K562 (cell line): ENCODE data around the gene NEDD9.

Experiments used
- DPF2 ChIP-seq: fragments of 450-650 bp; IDR thresholded peaks from 2 replicates; pipeline ENCODE4 v1.6.1; 2016
- ESRRA ChIP-seq: fragments of 450-650 bp; IDR thresholded peaks from 2 replicates; pipeline ENCODE4 v1.6.1; 2014; ENCODE audit warnings: low read depth, mild to moderate bottlenecking, moderate library complexity, borderline replicate concordance
- FOXJ3 ChIP-seq: sonication (generic); formaldehyde crosslinking; IDR thresholded peaks from 2 replicates; pipeline ENCODE4 v1.4.0; 2020; ENCODE audit warnings: mild to moderate bottlenecking, missing genetic modification reagents
- MXI1 ChIP-seq: IDR thresholded peaks from 2 replicates; pipeline ENCODE4 v1.6.1; 2011; ENCODE audit warnings: low read depth, mild to moderate bottlenecking, improper control_type of control experiment, low read length
- RBM22 ChIP-seq: fragments of 200-400 bp; formaldehyde crosslinking; IDR thresholded peaks from 2 replicates; pipeline ENCODE4 v1.6.1; 2018; ENCODE audit warnings: low read length, low read depth; ENCODE audit not compliant: poor library complexity, severe bottlenecking
- RCOR1 ChIP-seq, 2 experiments: IDR thresholded peaks; 2 replicates each; pipeline ENCODE4 v1.6.1; 2012; ENCODE audit warnings: low read depth in 2 of 2, low read length in 2 of 2, borderline replicate concordance in 1 of 2, improper control_type of control experiment in 1 of 2
- TF ChIP-seq, protein P1 (sequence below): IDR thresholded peaks from 2 replicates; pipeline ENCODE4 v1.6.1; 2016; ENCODE audit warnings: missing genetic modification characterization, missing compliant biosample characterization
- TF ChIP-seq, protein P2 (sequence below): fragments of 200-800 bp; sonication (Bioruptor generic); IDR thresholded peaks from 2 replicates; pipeline ENCODE4 v1.6.1; 2016; ENCODE audit warnings: missing genetic modification characterization, missing compliant biosample characterization
- TF ChIP-seq, protein P3 (sequence below), 3 experiments: IDR thresholded peaks in 2 of 3; conservative IDR thresholded peaks in 1 of 3; 2 replicates each; pipeline ENCODE4 v1.5.1; 2011 to 2012; ENCODE audit warnings: low read length in 3 of 3, mild to moderate bottlenecking in 3 of 3, control low read depth in 2 of 3, improper control_type of control experiment in 1 of 3, inconsistent platforms in 1 of 3, low read depth in 1 of 3, mixed read lengths in 1 of 3, moderate library complexity in 1 of 3; ENCODE audit not compliant: insufficient read depth in 2 of 3

DNA sequence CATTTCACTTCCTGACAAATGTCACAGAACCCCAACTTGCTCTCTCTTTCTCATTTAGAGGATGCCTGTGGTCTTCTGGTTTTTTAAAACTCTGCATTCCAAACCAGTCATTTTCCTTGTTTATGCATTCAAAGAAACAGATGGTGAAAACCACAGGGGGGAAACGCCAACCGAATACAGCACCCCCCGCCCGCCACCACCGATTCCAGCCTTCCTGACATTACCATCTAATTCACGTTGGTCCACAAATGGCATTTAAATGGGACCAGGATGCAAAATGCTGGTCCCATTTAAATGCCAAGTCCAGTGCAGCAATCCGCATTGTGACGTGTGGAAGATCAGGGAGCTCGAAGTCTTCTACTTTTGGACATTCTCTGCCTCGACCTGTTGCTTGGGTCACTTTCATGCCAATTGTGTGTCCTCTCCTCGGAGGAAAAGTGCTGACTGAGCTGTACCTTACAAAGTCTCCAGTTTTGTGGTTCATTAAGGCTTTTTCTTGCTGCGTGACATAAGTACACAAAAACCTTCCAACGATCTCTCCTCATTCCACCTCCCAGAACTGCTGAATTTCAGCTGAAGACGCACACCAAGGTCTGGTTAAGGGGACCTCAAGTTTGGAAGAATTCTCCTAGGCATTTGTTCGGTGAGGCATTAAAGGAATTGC is 35.8 kb downstream of the NEDD9 start:
- no peak for TF ChIP-seq MXI1
- TF ChIP-seq DPF2, result no peak
- TF ChIP-seq ESRRA, result no peak
- TF ChIP-seq, protein P1, sequence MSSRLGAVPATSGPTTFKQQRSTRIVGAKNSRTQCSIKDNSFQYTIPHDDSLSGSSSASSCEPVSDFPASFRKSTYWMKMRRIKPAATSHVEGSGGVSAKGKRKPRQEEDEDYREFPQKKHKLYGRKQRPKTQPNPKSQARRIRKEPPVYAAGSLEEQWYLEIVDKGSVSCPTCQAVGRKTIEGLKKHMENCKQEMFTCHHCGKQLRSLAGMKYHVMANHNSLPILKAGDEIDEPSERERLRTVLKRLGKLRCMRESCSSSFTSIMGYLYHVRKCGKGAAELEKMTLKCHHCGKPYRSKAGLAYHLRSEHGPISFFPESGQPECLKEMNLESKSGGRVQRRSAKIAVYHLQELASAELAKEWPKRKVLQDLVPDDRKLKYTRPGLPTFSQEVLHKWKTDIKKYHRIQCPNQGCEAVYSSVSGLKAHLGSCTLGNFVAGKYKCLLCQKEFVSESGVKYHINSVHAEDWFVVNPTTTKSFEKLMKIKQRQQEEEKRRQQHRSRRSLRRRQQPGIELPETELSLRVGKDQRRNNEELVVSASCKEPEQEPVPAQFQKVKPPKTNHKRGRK (tag), result no peak
- no peak for TF ChIP-seq RCOR1 (IDR thresholded peaks at IDR 0.05; ENCODE audit: borderline replicate concordance in 1 of 2, low read depth in 2 of 2, low read length in 2 of 2)
- no peak for TF ChIP-seq FOXJ3 (CRISPR knock-in tag)
- TF ChIP-seq RBM22, result no peak
- TF ChIP-seq, protein P2, sequence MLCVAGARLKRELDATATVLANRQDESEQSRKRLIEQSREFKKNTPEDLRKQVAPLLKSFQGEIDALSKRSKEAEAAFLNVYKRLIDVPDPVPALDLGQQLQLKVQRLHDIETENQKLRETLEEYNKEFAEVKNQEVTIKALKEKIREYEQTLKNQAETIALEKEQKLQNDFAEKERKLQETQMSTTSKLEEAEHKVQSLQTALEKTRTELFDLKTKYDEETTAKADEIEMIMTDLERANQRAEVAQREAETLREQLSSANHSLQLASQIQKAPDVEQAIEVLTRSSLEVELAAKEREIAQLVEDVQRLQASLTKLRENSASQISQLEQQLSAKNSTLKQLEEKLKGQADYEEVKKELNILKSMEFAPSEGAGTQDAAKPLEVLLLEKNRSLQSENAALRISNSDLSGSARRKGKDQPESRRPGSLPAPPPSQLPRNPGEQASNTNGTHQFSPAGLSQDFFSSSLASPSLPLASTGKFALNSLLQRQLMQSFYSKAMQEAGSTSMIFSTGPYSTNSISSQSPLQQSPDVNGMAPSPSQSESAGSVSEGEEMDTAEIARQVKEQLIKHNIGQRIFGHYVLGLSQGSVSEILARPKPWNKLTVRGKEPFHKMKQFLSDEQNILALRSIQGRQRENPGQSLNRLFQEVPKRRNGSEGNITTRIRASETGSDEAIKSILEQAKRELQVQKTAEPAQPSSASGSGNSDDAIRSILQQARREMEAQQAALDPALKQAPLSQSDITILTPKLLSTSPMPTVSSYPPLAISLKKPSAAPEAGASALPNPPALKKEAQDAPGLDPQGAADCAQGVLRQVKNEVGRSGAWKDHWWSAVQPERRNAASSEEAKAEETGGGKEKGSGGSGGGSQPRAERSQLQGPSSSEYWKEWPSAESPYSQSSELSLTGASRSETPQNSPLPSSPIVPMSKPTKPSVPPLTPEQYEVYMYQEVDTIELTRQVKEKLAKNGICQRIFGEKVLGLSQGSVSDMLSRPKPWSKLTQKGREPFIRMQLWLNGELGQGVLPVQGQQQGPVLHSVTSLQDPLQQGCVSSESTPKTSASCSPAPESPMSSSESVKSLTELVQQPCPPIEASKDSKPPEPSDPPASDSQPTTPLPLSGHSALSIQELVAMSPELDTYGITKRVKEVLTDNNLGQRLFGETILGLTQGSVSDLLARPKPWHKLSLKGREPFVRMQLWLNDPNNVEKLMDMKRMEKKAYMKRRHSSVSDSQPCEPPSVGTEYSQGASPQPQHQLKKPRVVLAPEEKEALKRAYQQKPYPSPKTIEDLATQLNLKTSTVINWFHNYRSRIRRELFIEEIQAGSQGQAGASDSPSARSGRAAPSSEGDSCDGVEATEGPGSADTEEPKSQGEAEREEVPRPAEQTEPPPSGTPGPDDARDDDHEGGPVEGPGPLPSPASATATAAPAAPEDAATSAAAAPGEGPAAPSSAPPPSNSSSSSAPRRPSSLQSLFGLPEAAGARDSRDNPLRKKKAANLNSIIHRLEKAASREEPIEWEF (CRISPR knock-in tag), result no peak
- TF ChIP-seq, protein P3, sequence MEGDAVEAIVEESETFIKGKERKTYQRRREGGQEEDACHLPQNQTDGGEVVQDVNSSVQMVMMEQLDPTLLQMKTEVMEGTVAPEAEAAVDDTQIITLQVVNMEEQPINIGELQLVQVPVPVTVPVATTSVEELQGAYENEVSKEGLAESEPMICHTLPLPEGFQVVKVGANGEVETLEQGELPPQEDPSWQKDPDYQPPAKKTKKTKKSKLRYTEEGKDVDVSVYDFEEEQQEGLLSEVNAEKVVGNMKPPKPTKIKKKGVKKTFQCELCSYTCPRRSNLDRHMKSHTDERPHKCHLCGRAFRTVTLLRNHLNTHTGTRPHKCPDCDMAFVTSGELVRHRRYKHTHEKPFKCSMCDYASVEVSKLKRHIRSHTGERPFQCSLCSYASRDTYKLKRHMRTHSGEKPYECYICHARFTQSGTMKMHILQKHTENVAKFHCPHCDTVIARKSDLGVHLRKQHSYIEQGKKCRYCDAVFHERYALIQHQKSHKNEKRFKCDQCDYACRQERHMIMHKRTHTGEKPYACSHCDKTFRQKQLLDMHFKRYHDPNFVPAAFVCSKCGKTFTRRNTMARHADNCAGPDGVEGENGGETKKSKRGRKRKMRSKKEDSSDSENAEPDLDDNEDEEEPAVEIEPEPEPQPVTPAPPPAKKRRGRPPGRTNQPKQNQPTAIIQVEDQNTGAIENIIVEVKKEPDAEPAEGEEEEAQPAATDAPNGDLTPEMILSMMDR (IDR thresholded peaks at IDR 0.05 in 2 of 3, conservative IDR thresholded peaks at IDR 0.05 in 1 of 3; ENCODE audit: insufficient read depth in 2 of 3, low read depth in 1 of 3, low read length in 3 of 3), result no peak
